HG03280 (cell line): Measurements from ENCODE around the gene ITPKB.

Experiments
- ATAC-seq: cut with Tn5 transposase; IDR thresholded peaks from one replicate; pipeline ENCODE4 v1.9.1; 2021; ENCODE audit warnings: mild to moderate bottlenecking, moderate library complexity; ENCODE audit not compliant: unreplicated experiment

The ITPKB gene

DNA sequence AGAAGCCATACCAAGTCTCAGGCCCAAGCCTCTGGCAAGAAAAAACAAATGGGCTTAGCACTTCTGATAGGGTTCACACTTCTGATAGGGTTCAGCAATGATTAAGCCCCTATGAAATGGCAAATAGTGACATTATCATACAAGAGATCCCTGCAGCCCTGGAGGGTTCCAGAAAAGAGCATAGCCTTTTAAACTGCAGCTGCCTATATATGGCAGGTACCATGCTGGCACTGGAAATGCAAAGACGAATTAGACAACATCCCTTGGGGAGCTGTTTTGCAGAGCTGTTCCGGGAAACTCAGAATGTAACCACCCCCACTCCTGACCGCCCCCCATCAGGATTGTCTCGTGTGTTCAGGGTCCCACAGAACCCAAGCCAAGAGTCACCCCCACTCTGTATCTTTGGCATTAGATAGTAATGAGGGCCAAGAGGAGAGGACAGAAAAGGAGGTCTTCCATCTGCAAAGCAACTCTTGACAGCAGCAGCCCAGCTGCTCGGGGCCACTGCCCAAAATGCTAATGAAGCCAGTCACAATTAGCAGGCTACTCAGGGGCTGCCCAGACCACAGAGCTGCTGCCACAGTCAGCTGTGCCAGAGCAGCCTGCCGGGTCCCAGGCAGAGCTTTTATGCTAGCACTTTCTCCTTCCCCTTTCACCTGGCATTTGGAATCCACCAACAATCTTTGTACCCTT lies 50.9 kb downstream of the ITPKB start:
- no peak for ATAC-seq

GRCh38 chr1:226687426-226687825 lies 51.7 kb downstream of the ITPKB start:
- ATAC-seq: no peak

DNA sequence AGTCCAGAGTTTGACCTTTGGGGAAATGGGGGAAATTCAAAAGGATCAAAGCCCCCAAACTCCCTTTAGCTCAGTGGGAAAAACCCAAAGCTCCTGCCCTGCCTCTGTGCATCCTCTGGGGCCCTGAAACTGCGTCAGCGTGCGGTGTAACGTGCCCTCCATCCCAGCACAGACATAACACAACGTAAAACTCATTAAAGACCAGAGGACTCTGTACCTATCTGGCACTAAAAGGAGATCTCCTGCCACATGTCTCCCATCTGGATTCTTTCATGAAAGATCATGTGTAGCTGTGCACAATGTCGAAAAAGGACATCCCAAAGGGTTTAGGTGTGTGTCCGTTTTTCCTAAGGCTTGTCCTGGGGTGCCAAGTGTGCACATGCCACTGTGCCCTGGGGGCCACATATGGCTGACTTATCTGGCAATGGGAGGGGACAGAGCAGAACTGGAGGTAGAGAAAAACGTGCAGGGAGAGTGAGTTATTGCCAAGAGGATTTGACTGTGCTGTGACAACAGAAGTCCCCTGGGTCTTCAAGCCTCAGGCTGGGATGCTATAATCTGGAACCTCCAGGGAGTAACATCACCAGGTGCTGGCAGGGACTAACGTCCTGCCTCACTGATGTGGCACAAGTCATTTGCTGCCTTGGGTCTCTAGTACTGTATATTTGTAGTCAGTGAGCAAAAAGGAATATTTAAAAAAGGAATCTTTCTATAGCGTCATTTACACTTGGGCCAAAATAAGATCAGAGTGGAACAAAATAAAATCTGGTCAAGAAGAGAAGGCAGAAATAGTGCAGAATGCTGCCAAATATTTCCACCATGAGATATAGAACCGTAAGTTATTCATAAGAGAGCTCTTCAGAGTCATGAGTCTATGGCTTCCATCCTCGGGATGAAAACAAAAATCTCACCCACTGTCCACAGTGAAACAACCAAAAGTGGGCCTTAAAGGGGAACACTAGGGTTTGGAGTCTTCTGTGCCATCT lies 52.3 kb downstream of the ITPKB start:
- no peak for ATAC-seq

DNA sequence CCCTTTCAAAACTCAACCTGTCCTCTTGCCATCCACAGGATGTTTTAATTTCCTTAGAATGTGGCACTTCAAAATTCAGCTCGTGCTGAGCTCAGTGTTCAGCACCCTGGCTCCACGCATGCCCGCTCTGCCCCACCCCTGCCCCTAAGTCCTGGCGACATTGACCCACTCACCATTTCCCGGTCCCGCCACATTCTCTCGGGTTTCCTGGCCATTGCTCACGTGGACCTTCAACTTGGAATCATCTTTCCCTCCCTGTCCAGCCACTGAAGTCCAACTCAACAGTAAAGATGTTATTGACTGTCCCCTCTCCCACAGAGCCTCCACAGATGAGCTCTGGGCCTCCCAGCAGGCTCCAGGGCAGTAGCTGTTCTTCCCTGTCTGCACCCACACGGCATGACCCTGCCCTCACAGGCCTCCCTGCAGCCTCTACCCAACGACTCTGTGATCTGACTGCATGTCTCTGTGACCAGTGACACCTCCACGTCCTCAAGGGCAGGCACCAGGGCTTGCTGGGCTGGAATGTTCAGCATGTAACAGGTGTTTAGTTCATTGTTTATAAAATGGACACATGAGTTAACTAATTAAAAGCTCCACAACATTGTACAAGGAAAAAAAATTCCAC lies 53.8 kb downstream of the ITPKB start:
- ATAC-seq: no peak

- no peak for ATAC-seq
Observed at GRCh38 chr1:226684026-226684425, 55.1 kb downstream of the ITPKB start.

GRCh38 chr1:226682871-226683814 lies 55.9 kb downstream of the ITPKB start:
- no peak for ATAC-seq

DNA sequence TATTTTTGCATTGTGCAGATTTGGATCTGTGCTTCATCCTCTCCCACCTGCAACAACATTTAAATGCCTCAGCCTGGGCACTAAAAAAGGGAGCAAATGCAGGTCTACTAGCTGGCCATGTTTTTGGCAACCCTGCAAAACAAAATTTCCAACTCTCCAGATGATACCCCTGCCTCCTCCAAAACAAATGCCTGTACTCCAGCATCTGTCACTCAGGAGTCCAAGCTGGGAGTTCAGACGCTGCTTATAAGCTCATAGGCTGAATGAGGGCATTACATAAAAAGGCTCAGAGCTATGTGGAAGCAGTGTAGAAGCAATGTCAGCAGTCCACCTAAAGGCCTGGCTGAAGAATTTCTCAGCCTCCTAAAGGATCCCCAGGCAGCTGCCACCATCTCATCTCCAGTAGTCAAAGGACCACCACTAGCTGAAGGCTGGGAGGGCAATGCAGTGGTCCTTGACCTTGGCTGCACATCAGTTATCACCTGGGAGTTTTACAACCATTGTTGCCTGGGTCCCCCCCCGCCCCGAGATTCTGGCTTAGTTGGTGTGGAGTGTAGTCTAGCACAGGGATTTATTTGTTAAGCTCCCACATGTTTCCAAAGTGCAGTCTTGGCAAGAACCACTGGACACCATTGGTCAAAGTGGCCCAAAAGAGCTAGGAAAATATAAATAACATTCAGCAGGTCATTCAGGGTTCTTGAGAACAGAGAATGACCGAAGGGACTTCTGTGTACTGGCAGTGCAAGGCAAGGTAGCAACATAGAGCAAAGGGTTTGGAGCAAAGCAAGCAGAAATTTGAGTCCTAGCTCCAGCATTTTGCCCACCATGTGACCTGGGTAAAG lies 57.2 kb downstream of the ITPKB start:
- no peak for ATAC-seq

DNA sequence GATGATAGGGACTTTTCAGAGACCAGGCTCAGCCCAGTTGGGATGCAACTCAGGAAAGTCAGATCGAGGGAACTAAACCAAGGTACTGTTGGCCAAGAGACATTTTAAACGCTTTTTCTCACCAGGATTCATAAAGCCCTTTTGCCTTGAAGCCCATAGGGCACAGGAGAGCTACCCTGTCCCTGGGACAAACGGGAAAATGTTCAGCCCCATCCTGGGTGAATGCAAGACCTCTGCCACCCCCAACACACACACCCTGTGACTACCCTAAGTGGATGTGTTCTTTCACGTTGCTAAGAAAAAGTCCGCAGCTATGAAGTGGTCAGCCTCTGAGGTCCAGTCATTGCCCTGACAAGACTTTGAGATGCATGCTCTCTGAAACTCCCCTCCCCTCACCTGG lies 58.4 kb downstream of the ITPKB start:
- ATAC-seq: no peak

DNA sequence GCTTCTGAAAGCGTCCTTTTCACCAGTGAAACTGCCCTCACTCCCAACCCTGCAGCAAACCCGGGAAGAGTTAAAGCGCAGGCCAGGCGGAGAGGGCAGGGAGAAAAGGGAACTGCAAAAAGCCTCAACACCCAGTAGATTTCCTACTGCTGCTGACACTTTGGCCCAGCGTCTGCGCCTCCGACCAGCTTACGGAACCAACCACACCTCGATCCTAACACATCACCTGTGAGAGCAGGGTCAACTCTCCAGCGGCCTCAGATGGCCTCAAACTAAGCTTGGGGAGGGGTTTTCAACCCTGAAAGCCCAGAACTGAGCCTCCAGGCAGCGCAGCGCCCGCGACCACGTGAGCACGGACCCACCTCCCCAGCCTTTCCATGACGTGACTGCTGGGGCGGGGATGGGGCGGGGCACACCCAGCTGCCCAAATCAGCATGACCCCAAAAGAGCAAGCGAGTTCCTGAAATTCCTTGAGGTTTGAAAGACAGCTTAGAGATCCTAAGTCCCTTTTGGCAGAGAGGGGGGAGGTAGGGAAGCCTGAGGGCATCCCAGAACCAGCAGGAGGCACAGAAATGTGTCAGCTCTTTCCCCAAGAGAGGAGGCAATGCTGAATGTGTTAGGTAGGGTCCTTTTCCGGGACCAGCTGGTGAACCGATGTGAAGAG lies 59.1 kb downstream of the ITPKB start:
- peak; percentile 51 for ATAC-seq

GRCh38 chr1:226679262-226679661 lies 59.8 kb downstream of the ITPKB start:
- no peak for ATAC-seq

- ATAC-seq: no peak
Observed at GRCh38 chr1:226678701-226679100, 60.4 kb downstream of the ITPKB start.

DNA sequence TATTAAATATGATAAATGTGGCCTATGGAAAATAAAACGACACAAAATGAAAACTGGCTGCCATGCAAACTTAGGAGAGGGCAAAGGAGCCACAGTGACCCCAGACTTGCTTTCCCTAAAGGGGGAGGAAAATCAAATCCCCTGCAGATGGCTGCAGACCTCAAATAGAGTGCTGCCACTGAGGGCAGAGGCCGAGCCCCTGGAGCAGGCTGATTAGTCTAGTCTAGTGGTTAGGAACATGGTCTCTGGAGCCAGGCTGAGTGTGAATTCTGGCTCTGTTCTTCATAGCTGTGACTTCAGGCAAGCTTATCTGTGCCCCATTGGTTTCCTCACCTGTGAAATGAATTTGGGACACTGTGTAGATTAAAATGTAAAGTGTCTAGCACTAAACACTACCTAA lies 60.8 kb downstream of the ITPKB start:
- no peak for ATAC-seq

- no peak for ATAC-seq
Observed at GRCh38 chr1:226677027-226678020, 61.8 kb downstream of the ITPKB start.

- ATAC-seq: no peak
Observed at GRCh38 chr1:226676381-226676780, 62.7 kb downstream of the ITPKB start.

DNA sequence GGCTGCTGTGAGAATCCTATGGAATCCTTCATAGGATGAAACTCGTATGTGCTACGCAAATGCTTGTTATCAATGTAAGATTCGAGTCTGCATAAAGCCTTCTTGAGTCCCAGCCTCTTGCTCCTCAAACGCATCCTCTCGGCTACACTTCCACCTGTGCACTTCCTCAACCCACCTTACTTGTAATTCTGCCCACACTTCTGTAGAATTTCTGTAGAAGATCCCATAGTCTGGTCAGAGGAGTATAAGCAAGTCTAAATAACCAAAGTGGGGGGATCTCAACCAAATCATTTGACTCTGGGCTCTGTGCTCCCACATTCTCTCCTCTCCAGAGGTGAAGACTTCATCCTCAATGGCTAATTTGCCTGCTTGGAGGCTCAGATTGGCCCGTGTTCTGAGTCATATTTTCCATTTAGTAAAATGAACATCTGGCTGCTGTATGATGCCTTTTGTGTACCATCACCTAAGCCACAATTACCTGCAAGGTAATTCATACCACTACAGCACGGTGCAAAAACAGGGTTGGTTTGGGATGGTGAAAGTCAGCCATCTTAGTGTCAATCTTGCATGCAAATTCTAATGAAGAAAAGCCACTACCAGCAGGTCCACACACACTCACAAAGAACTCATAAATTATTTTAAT lies 63.2 kb downstream of the ITPKB start:
- no peak for ATAC-seq

GRCh38 chr1:226674892-226675714 lies 64.0 kb downstream of the ITPKB start:
- peak; percentile 68 for ATAC-seq
